Measurements from ENCODE around the gene HUS1B. TPM values are rescaled to one million over a fixed set of nuclear protein-coding genes. Genes with fewer than 3 reads are reported as not detected.
A peak's percentile ranks its signal among the peaks of the same experiment; 100 is the strongest.

Gene HUS1B
- polyA plus RNA-seq, 3 donors: 0.23 to 0.73 TPM; not detected in 1

DNA sequence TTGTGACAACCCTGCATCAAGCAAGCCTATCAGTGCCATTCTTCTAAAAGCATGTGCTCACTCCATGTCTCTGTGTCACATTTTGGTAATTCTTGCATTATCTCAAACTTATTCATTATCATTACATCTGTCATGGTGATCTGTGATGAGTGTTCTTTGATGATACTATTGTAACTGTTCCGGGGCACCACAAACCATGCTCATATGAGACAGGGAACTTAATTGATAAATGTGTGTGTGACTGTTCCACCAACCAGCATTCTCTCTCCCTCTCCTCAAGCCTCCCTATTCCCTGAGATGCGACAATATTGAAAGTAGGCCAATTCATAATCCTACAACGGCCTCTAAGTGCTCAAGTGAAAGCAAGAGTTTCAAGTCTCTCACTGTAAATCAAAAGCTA, 4.0 kb downstream of the HUS1B start:
- DNase-seq: no peak
- peaks cover 16 to 17% of the 10 kb centered on the region in 2 donors for H3K36me3 Mint-ChIP-seq
- WGBS (ENCODE audit: insufficient coverage): 100% methylated on average over 1 of the region's 3 CpGs
- Histone ChIP-seq H3K9ac (ENCODE audit: insufficient read depth, low read length, poor library complexity, severe bottlenecking) (no peak overlapping the region), H3K9me3 (replicated peaks in 1 of 2; ENCODE audit: control insufficient read depth in 1 of 2, insufficient read depth in 1 of 2, low read length in 2 of 2) (peaks cover 0 to 6% of the 10 kb centered on the region in 2 donors), H3K27ac (ENCODE audit: low read depth in 1 of 2, low read length in 2 of 2) (no peak overlapping the region), H3K79me2 (ENCODE audit: insufficient read depth, low read length) (no peaks in the 10 kb centered on the region), H3K4me2 (replicated peaks; ENCODE audit: extremely low read depth, low read length, poor library complexity, severe bottlenecking) (no peak overlapping the region), H2AFZ (ENCODE audit: insufficient read depth, low read depth, low read length, poor library complexity, severe bottlenecking) (no peak overlapping the region), H3K27me3 (ENCODE audit: control insufficient read depth in 2 of 2, insufficient read depth in 2 of 2, low read length in 2 of 2) (no peaks in the 10 kb centered on the region), H3K36me3 (replicated peaks in 1 of 2; ENCODE audit: control insufficient read depth in 1 of 2, insufficient read depth in 2 of 2, low read length in 2 of 2) (peaks cover 0 to 12% of the 10 kb centered on the region in 2 donors), H3K4me3 (replicated peaks in 1 of 3; ENCODE audit: low read depth in 2 of 3, low read length in 3 of 3) (no peak overlapping the region), H3K4me1 (ENCODE audit: control insufficient read depth in 1 of 2, insufficient read depth in 2 of 2, low read length in 2 of 2) (no peaks in the 10 kb centered on the region), H4K20me1 (ENCODE audit: insufficient read depth, low read length) (peaks cover 3% of the 10 kb centered on the region)
- peak overlapping the region in 1 of 7 donors; percentile 2 for H3K27ac Mint-ChIP-seq
- H3K4me3 Mint-ChIP-seq: no peak overlapping the region
- intact Hi-C loops (cut with micrococcal nuclease): no loop called here
- no peak for TF ChIP-seq CTCF (IDR thresholded peaks at IDR 0.05)
- peaks cover 0 to 9% (median 5%) of the 10 kb centered on the region in 7 donors for H3K9me3 Mint-ChIP-seq
- H3K27me3 Mint-ChIP-seq (ENCODE audit: low read depth in 3 of 3): peaks cover 0 to 2% (median 0%) of the 10 kb centered on the region in 3 donors
- no peaks in the 10 kb centered on the region for H3K4me1 Mint-ChIP-seq

GRCh38 chr6:650098-650497, 6.8 kb downstream of the HUS1B start:
- peaks cover 3% of the 10 kb centered on the region for H3K4me1 Mint-ChIP-seq

More at GRCh38 chr6:650098-650497, 6.8 kb downstream of the HUS1B start:
- Histone ChIP-seq H3K36me3 (replicated peaks in 1 of 2; ENCODE audit: control insufficient read depth in 1 of 2, insufficient read depth in 2 of 2, low read length in 2 of 2) (no peaks in the 10 kb centered on the region), H3K4me2 (replicated peaks; ENCODE audit: extremely low read depth, low read length, poor library complexity, severe bottlenecking) (no peak overlapping the region), H3K79me2 (ENCODE audit: insufficient read depth, low read length) (peaks cover 3% of the 10 kb centered on the region), H3K9me3 (replicated peaks in 1 of 2; ENCODE audit: control insufficient read depth in 1 of 2, insufficient read depth in 1 of 2, low read length in 2 of 2) (no peaks in the 10 kb centered on the region), H3K27ac (ENCODE audit: low read depth in 1 of 2, low read length in 2 of 2) (no peak overlapping the region), H4K20me1 (ENCODE audit: insufficient read depth, low read length) (peaks cover 9% of the 10 kb centered on the region), H3K4me3 (replicated peaks in 1 of 3; ENCODE audit: low read depth in 2 of 3, low read length in 3 of 3) (no peak overlapping the region), H3K9ac (ENCODE audit: insufficient read depth, low read length, poor library complexity, severe bottlenecking) (no peak overlapping the region), H3K27me3 (ENCODE audit: control insufficient read depth in 2 of 2, insufficient read depth in 2 of 2, low read length in 2 of 2) (no peaks in the 10 kb centered on the region), H2AFZ (ENCODE audit: insufficient read depth, low read depth, low read length, poor library complexity, severe bottlenecking) (no peak overlapping the region), H3K4me1 (ENCODE audit: control insufficient read depth in 1 of 2, insufficient read depth in 2 of 2, low read length in 2 of 2) (peaks cover 0 to 4% of the 10 kb centered on the region in 2 donors)
- Mint-ChIP-seq H3K27ac (no peak overlapping the region), H3K27me3 (ENCODE audit: low read depth in 3 of 3) (peaks cover 0 to 2% (median 0%) of the 10 kb centered on the region in 3 donors), H3K4me3 (no peak overlapping the region), H3K9me3 (peaks cover 0 to 3% (median 0%) of the 10 kb centered on the region in 7 donors), H3K36me3 (peaks cover 3 to 8% of the 10 kb centered on the region in 2 donors)
- WGBS (ENCODE audit: insufficient coverage): no CpG with 5 or more reads among the region's 4 CpGs
- TF ChIP-seq CTCF (IDR thresholded peaks at IDR 0.05): no peak
- DNase-seq: no peak
- intact Hi-C loops (cut with micrococcal nuclease): no loop called here

All from CD14-positive monocyte (primary cell).